GM23338 (cell line): ENCODE results near the gene USP7. TPM values are rescaled to one million over a fixed set of nuclear protein-coding genes. Genes with fewer than 3 reads are reported as not detected.

Experiments used
- ATAC-seq: fragments of 200-7000 bp; cut with Tn5 transposase; 3 replicates; pipeline ENCODE4 v1.9.1; 2020
- DNase-seq: peaks from one replicate; pipeline ENCODE4 v3.0.0-alpha.2; 2015; ENCODE audit warnings: low spot score
- H2AFZ ChIP-seq: fragments of 200-600 bp; sonication (generic); 2 replicates; pipeline ENCODE4 v1.8.0; 2016; ENCODE audit warnings: antibody characterized with exemption, mild to moderate bottlenecking, moderate library complexity
- H3F3A ChIP-seq: fragments of 200-600 bp; sonication (generic); replicated peaks from 2 replicates; pipeline ENCODE4 v1.8.0; 2017; ENCODE audit warnings: antibody characterized with exemption, mixed run types, low read depth
- H3K27ac ChIP-seq: fragments of 200-600 bp; sonication (generic); 2 replicates; pipeline ENCODE4 v1.6.1; 2016; ENCODE audit warnings: low read depth
- H3K27me3 ChIP-seq: fragments of 200-600 bp; sonication (generic); 2 replicates; pipeline ENCODE4 v1.8.0; 2016; ENCODE audit warnings: mild to moderate bottlenecking, mixed run types, moderate library complexity; ENCODE audit not compliant: insufficient read depth
- H3K36me3 ChIP-seq: fragments of 200-600 bp; sonication (generic); 2 replicates; pipeline ENCODE4 v1.8.0; 2016; ENCODE audit warnings: mild to moderate bottlenecking; ENCODE audit not compliant: insufficient read depth
- H3K4me1 ChIP-seq: fragments of 200-600 bp; sonication (generic); 2 replicates; pipeline ENCODE4 v1.8.0; 2016; ENCODE audit warnings: mild to moderate bottlenecking, moderate library complexity; ENCODE audit not compliant: insufficient read depth
- H3K4me2 ChIP-seq: fragments of 200-600 bp; sonication (generic); 2 replicates; pipeline ENCODE4 v1.7.1; 2017; ENCODE audit warnings: mixed run types
- H3K4me3 ChIP-seq: fragments of 200-600 bp; sonication (generic); 2 replicates; pipeline ENCODE4 v1.6.1; 2016; ENCODE audit warnings: mixed run types
- H3K79me2 ChIP-seq: fragments of 200-600 bp; sonication (generic); replicated peaks from 2 replicates; pipeline ENCODE4 v1.8.0; 2017; ENCODE audit warnings: mild to moderate bottlenecking; ENCODE audit not compliant: insufficient read depth
- H3K9me2 ChIP-seq: fragments of 200-600 bp; sonication (generic); 2 replicates; pipeline ENCODE4 v1.8.0; 2017; ENCODE audit not compliant: insufficient read depth
- H4K20me1 ChIP-seq: fragments of 200-600 bp; sonication (generic); replicated peaks from 2 replicates; pipeline ENCODE4 v1.8.0; 2017; ENCODE audit warnings: mild to moderate bottlenecking; ENCODE audit not compliant: insufficient read depth
- H3K27ac Mint-ChIP-seq: 2 replicates; pipeline ENCODE4 v1.8.0; 2020; ENCODE audit warnings: inconsistent platforms, mild to moderate bottlenecking, moderate library complexity, mixed read lengths
- H3K27me3 Mint-ChIP-seq: 3 replicates; pipeline ENCODE4 v1.8.0; 2022; ENCODE audit warnings: low read depth, mild to moderate bottlenecking, moderate library complexity, mixed read lengths, inconsistent platforms; ENCODE audit not compliant: insufficient read depth, poor library complexity
- H3K36me3 Mint-ChIP-seq: 3 replicates; pipeline ENCODE4 v1.8.0; 2021; ENCODE audit warnings: low read depth, mild to moderate bottlenecking, inconsistent platforms, moderate library complexity, mixed read lengths
- H3K4me1 Mint-ChIP-seq: 3 replicates; pipeline ENCODE4 v1.8.0; 2020; ENCODE audit warnings: mild to moderate bottlenecking, inconsistent platforms, mixed read lengths
- H3K4me3 Mint-ChIP-seq: 3 replicates; pipeline ENCODE4 v1.8.0; 2021; ENCODE audit warnings: moderate library complexity, mild to moderate bottlenecking, inconsistent platforms, mixed read lengths
- H3K9me3 Mint-ChIP-seq: 3 replicates; pipeline ENCODE4 v1.8.0; 2020; ENCODE audit warnings: moderate library complexity, mild to moderate bottlenecking, inconsistent platforms, mixed read lengths
- CREB1 ChIP-seq: fragments of 250-450 bp; sonication (Bioruptor Pico); IDR thresholded peaks from 2 replicates; pipeline ENCODE4 v1.5.0; 2020; ENCODE audit warnings: low read depth, mild to moderate bottlenecking, moderate library complexity
- EZH2phosphoT487 ChIP-seq: fragments of 200-600 bp; sonication (generic); IDR thresholded peaks from one replicate; pipeline ENCODE4 v1.8.1; 2018; ENCODE audit warnings: antibody characterized with exemption; ENCODE audit not compliant: unreplicated experiment
- JUNB ChIP-seq: IDR thresholded peaks from one replicate; pipeline ENCODE4 v1.6.1; 2016; ENCODE audit warnings: antibody characterized with exemption; ENCODE audit not compliant: unreplicated experiment
- NANOG ChIP-seq: IDR thresholded peaks from 2 replicates; pipeline ENCODE4 v1.6.1; 2016; ENCODE audit warnings: antibody characterized with exemption, borderline replicate concordance
- POLR2AphosphoS5 ChIP-seq: IDR thresholded peaks from 2 replicates; pipeline ENCODE4 v1.6.1; 2016; ENCODE audit warnings: antibody characterized with exemption, low read depth
- STAT1 ChIP-seq: IDR thresholded peaks from one replicate; pipeline ENCODE4 v1.6.1; 2016; ENCODE audit warnings: antibody characterized with exemption; ENCODE audit not compliant: unreplicated experiment
- ZNF114 ChIP-seq: fragments of 250-450 bp; sonication (Bioruptor Pico); IDR thresholded peaks from 2 replicates; pipeline ENCODE4 v1.5.0; 2020; ENCODE audit warnings: mild to moderate bottlenecking, moderate library complexity
- ZNF331 ChIP-seq: fragments of 250-450 bp; sonication (Bioruptor Pico); IDR thresholded peaks from 2 replicates; pipeline ENCODE4 v1.5.0; 2020; ENCODE audit warnings: low read depth, mild to moderate bottlenecking, moderate library complexity
- polyA plus RNA-seq: library from polyadenylated mRNA; unstranded; fragments of >200 nt; fragmentation: Nextera tagmentation; extraction: Ambion mirVana; gene quantifications from 2 replicates; pipeline ENCODE4 v1.2.1, GENCODE V29; 2016
- total RNA-seq: library from RNA; depleted of rRNA; stranded (reverse); fragments of >200 nt; shearing (Covaris generic); gene quantifications from 2 replicates; pipeline ENCODE4 v1.2.3, GENCODE V29; 2014
- TF ChIP-seq, protein P1 (sequence below): IDR thresholded peaks from one replicate; pipeline ENCODE4 v1.6.1; 2018; ENCODE audit warnings: antibody characterized with exemption; ENCODE audit not compliant: unreplicated experiment
- TF ChIP-seq, protein P2 (sequence below): IDR thresholded peaks from 2 replicates; pipeline ENCODE4 v1.6.1; 2016; ENCODE audit warnings: antibody characterized with exemption
- TF ChIP-seq, protein P3 (sequence below), 2 experiments: fragments of 200-600 bp in 1 of 2; sonication (generic) in 1 of 2; conservative IDR thresholded peaks; 2 replicates each; pipeline versions ENCODE4 v1.5.1 to v1.6.1; 2016 to 2017; ENCODE audit warnings: antibody characterized with exemption in 2 of 2, low read depth in 2 of 2, mild to moderate bottlenecking in 2 of 2, moderate library complexity in 1 of 2
- TF ChIP-seq, protein P4 (sequence below): fragments of 250-450 bp; sonication (Bioruptor Pico); IDR thresholded peaks from 2 replicates; pipeline ENCODE4 v1.5.0; 2020; ENCODE audit warnings: mild to moderate bottlenecking, moderate library complexity

The USP7 gene
- total and polyA plus RNA-seq, 2 experiments from 2014 or later: 42.3 to 130 TPM

DNA sequence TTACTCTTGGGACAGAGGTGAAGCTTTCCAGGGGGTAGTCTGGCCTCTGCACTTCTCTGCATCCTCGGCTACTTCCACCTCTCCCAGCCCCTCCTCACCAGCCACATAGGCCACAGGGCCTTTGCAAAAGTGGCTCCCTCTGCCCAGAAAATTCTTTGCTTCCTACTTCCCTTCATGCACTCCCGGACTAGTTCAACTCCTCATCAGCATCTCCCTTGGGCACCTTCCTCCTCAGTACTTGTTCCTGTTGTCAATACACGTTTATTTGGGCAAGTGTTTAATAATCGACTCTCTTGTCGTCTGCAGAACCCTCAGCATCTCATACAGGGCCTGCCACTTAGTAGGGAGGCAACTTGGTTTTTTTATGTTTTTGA is 23.1 kb upstream of the USP7 start (continued):
- no peak for TF ChIP-seq ZNF114 (CRISPR knock-in tag)
- TF ChIP-seq CREB1: no peak
- TF ChIP-seq, protein P1, sequence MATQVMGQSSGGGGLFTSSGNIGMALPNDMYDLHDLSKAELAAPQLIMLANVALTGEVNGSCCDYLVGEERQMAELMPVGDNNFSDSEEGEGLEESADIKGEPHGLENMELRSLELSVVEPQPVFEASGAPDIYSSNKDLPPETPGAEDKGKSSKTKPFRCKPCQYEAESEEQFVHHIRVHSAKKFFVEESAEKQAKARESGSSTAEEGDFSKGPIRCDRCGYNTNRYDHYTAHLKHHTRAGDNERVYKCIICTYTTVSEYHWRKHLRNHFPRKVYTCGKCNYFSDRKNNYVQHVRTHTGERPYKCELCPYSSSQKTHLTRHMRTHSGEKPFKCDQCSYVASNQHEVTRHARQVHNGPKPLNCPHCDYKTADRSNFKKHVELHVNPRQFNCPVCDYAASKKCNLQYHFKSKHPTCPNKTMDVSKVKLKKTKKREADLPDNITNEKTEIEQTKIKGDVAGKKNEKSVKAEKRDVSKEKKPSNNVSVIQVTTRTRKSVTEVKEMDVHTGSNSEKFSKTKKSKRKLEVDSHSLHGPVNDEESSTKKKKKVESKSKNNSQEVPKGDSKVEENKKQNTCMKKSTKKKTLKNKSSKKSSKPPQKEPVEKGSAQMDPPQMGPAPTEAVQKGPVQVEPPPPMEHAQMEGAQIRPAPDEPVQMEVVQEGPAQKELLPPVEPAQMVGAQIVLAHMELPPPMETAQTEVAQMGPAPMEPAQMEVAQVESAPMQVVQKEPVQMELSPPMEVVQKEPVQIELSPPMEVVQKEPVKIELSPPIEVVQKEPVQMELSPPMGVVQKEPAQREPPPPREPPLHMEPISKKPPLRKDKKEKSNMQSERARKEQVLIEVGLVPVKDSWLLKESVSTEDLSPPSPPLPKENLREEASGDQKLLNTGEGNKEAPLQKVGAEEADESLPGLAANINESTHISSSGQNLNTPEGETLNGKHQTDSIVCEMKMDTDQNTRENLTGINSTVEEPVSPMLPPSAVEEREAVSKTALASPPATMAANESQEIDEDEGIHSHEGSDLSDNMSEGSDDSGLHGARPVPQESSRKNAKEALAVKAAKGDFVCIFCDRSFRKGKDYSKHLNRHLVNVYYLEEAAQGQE: no peak
- TF ChIP-seq EZH2phosphoT487: no peak
- TF ChIP-seq ZNF331 (CRISPR knock-in tag): no peak
- TF ChIP-seq, protein P2, sequence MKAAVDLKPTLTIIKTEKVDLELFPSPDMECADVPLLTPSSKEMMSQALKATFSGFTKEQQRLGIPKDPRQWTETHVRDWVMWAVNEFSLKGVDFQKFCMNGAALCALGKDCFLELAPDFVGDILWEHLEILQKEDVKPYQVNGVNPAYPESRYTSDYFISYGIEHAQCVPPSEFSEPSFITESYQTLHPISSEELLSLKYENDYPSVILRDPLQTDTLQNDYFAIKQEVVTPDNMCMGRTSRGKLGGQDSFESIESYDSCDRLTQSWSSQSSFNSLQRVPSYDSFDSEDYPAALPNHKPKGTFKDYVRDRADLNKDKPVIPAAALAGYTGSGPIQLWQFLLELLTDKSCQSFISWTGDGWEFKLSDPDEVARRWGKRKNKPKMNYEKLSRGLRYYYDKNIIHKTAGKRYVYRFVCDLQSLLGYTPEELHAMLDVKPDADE: no peak
- TF ChIP-seq JUNB: no peak

DNA sequence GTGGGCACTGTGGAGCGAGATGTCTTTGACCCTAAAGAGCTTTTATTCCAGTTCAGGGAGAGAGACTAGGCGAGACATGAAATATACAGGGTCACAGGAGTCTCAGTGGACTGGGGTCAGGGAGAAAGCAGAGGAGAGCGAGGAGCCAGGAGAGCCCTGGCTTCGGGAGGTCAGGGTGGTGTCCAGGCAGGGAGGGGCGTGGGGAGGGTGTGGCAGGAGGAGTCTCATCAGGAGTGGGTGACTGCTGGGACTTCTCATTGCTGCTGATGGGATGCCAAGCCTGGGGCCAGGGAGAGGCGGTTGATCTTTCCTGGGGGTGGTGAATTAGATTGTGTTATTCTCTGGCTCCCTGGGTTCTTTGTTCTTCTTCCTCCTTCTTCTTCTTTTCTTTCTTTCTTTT is 22.4 kb upstream of the USP7 start:
- Histone ChIP-seq H2AFZ (no peak overlapping the region), H3K79me2 (no peaks in the 10 kb centered on the region), H3K9me2 (no peaks in the 10 kb centered on the region), H3K27me3 (peaks cover 8% of the 10 kb centered on the region), H3K4me2 (no peak overlapping the region), H3K4me3 (no peak overlapping the region), H3K27ac (no peak overlapping the region), H3K4me1 (peaks cover 23% of the 10 kb centered on the region), H4K20me1 (no peaks in the 10 kb centered on the region), H3K36me3 (no peaks in the 10 kb centered on the region; the same call in 1 of the 2 replicates), H3F3A (peaks cover 10% of the 10 kb centered on the region)
- no peak for DNase-seq
- Mint-ChIP-seq H3K27me3 (peaks cover 28% of the 10 kb centered on the region), H3K36me3 (peaks cover 7% of the 10 kb centered on the region; the same call in 2 of the 3 replicates), H3K4me1 (peaks cover 21% of the 10 kb centered on the region), H3K27ac (no peak overlapping the region), H3K9me3 (peaks cover 16% of the 10 kb centered on the region), H3K4me3 (no peak overlapping the region)
- ATAC-seq: no peak
- TF ChIP-seq POLR2AphosphoS5: no peak
- TF ChIP-seq STAT1: no peak
- TF ChIP-seq NANOG: no peak
- TF ChIP-seq, protein P2: no peak
- no peak for TF ChIP-seq ZNF114 (CRISPR knock-in tag)
- TF ChIP-seq EZH2phosphoT487: no peak
- TF ChIP-seq ZNF331 (CRISPR knock-in tag): no peak
- TF ChIP-seq, protein P3, sequence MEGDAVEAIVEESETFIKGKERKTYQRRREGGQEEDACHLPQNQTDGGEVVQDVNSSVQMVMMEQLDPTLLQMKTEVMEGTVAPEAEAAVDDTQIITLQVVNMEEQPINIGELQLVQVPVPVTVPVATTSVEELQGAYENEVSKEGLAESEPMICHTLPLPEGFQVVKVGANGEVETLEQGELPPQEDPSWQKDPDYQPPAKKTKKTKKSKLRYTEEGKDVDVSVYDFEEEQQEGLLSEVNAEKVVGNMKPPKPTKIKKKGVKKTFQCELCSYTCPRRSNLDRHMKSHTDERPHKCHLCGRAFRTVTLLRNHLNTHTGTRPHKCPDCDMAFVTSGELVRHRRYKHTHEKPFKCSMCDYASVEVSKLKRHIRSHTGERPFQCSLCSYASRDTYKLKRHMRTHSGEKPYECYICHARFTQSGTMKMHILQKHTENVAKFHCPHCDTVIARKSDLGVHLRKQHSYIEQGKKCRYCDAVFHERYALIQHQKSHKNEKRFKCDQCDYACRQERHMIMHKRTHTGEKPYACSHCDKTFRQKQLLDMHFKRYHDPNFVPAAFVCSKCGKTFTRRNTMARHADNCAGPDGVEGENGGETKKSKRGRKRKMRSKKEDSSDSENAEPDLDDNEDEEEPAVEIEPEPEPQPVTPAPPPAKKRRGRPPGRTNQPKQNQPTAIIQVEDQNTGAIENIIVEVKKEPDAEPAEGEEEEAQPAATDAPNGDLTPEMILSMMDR (conservative IDR thresholded peaks at IDR 0.05; ENCODE audit: low read depth in 2 of 2): no peak
- no peak for TF ChIP-seq JUNB
- TF ChIP-seq, protein P4, sequence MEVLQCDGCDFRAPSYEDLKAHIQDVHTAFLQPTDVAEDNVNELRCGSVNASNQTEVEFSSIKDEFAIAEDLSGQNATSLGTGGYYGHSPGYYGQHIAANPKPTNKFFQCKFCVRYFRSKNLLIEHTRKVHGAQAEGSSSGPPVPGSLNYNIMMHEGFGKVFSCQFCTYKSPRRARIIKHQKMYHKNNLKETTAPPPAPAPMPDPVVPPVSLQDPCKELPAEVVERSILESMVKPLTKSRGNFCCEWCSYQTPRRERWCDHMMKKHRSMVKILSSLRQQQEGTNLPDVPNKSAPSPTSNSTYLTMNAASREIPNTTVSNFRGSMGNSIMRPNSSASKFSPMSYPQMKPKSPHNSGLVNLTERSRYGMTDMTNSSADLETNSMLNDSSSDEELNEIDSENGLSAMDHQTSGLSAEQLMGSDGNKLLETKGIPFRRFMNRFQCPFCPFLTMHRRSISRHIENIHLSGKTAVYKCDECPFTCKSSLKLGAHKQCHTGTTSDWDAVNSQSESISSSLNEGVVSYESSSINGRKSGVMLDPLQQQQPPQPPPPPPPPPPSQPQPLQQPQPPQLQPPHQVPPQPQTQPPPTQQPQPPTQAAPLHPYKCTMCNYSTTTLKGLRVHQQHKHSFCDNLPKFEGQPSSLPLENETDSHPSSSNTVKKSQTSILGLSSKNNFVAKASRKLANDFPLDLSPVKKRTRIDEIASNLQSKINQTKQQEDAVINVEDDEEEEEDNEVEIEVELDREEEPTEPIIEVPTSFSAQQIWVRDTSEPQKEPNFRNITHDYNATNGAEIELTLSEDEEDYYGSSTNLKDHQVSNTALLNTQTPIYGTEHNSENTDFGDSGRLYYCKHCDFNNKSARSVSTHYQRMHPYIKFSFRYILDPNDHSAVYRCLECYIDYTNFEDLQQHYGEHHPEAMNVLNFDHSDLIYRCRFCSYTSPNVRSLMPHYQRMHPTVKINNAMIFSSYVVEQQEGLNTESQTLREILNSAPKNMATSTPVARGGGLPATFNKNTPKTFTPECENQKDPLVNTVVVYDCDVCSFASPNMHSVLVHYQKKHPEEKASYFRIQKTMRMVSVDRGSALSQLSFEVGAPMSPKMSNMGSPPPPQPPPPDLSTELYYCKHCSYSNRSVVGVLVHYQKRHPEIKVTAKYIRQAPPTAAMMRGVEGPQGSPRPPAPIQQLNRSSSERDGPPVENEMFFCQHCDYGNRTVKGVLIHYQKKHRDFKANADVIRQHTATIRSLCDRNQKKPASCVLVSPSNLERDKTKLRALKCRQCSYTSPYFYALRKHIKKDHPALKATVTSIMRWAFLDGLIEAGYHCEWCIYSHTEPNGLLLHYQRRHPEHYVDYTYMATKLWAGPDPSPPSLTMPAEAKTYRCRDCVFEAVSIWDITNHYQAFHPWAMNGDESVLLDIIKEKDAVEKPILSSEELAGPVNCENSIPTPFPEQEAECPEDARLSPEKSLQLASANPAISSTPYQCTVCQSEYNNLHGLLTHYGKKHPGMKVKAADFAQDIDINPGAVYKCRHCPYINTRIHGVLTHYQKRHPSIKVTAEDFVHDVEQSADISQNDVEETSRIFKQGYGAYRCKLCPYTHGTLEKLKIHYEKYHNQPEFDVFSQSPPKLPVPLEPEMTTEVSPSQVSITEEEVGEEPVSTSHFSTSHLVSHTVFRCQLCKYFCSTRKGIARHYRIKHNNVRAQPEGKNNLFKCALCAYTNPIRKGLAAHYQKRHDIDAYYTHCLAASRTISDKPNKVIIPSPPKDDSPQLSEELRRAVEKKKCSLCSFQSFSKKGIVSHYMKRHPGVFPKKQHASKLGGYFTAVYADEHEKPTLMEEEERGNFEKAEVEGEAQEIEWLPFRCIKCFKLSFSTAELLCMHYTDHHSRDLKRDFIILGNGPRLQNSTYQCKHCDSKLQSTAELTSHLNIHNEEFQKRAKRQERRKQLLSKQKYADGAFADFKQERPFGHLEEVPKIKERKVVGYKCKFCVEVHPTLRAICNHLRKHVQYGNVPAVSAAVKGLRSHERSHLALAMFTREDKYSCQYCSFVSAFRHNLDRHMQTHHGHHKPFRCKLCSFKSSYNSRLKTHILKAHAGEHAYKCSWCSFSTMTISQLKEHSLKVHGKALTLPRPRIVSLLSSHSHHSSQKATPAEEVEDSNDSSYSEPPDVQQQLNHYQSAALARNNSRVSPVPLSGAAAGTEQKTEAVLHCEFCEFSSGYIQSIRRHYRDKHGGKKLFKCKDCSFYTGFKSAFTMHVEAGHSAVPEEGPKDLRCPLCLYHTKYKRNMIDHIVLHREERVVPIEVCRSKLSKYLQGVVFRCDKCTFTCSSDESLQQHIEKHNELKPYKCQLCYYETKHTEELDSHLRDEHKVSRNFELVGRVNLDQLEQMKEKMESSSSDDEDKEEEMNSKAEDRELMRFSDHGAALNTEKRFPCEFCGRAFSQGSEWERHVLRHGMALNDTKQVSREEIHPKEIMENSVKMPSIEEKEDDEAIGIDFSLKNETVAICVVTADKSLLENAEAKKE (CRISPR knock-in tag): no peak
